ENCODE measurements around the gene ATP7A. TPM values are rescaled to one million over a fixed set of nuclear protein-coding genes. Genes with fewer than 3 reads are reported as not detected.

ATP7A gene
- total and polyA plus RNA-seq, 9 of the 15 experiments (the other 6 are each of a cell fraction or from before 2014, with no cell fraction given), result 7.8 to 22.7 (median 11.6) TPM

DNA sequence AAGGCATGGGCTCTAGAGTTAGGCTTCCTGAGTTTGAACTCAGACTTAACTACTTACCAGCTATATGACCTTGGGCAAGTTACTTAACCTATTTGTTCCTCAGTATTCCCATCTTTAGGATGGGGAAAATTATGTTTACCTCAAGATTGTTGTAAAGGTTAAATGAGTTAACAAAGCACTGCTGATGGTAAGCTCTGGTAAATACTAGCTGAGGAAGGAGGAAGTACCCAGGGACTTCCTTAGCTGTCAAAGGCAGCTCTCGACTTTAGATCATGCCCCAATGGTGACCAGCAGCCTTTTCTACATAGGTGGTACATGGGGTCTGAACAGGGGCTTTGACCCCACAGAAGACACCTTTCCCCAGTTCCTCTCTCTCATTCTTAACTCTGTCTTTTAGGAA is 20.1 kb downstream of the ATP7A start (continued):
- TF ChIP-seq, protein P1, sequence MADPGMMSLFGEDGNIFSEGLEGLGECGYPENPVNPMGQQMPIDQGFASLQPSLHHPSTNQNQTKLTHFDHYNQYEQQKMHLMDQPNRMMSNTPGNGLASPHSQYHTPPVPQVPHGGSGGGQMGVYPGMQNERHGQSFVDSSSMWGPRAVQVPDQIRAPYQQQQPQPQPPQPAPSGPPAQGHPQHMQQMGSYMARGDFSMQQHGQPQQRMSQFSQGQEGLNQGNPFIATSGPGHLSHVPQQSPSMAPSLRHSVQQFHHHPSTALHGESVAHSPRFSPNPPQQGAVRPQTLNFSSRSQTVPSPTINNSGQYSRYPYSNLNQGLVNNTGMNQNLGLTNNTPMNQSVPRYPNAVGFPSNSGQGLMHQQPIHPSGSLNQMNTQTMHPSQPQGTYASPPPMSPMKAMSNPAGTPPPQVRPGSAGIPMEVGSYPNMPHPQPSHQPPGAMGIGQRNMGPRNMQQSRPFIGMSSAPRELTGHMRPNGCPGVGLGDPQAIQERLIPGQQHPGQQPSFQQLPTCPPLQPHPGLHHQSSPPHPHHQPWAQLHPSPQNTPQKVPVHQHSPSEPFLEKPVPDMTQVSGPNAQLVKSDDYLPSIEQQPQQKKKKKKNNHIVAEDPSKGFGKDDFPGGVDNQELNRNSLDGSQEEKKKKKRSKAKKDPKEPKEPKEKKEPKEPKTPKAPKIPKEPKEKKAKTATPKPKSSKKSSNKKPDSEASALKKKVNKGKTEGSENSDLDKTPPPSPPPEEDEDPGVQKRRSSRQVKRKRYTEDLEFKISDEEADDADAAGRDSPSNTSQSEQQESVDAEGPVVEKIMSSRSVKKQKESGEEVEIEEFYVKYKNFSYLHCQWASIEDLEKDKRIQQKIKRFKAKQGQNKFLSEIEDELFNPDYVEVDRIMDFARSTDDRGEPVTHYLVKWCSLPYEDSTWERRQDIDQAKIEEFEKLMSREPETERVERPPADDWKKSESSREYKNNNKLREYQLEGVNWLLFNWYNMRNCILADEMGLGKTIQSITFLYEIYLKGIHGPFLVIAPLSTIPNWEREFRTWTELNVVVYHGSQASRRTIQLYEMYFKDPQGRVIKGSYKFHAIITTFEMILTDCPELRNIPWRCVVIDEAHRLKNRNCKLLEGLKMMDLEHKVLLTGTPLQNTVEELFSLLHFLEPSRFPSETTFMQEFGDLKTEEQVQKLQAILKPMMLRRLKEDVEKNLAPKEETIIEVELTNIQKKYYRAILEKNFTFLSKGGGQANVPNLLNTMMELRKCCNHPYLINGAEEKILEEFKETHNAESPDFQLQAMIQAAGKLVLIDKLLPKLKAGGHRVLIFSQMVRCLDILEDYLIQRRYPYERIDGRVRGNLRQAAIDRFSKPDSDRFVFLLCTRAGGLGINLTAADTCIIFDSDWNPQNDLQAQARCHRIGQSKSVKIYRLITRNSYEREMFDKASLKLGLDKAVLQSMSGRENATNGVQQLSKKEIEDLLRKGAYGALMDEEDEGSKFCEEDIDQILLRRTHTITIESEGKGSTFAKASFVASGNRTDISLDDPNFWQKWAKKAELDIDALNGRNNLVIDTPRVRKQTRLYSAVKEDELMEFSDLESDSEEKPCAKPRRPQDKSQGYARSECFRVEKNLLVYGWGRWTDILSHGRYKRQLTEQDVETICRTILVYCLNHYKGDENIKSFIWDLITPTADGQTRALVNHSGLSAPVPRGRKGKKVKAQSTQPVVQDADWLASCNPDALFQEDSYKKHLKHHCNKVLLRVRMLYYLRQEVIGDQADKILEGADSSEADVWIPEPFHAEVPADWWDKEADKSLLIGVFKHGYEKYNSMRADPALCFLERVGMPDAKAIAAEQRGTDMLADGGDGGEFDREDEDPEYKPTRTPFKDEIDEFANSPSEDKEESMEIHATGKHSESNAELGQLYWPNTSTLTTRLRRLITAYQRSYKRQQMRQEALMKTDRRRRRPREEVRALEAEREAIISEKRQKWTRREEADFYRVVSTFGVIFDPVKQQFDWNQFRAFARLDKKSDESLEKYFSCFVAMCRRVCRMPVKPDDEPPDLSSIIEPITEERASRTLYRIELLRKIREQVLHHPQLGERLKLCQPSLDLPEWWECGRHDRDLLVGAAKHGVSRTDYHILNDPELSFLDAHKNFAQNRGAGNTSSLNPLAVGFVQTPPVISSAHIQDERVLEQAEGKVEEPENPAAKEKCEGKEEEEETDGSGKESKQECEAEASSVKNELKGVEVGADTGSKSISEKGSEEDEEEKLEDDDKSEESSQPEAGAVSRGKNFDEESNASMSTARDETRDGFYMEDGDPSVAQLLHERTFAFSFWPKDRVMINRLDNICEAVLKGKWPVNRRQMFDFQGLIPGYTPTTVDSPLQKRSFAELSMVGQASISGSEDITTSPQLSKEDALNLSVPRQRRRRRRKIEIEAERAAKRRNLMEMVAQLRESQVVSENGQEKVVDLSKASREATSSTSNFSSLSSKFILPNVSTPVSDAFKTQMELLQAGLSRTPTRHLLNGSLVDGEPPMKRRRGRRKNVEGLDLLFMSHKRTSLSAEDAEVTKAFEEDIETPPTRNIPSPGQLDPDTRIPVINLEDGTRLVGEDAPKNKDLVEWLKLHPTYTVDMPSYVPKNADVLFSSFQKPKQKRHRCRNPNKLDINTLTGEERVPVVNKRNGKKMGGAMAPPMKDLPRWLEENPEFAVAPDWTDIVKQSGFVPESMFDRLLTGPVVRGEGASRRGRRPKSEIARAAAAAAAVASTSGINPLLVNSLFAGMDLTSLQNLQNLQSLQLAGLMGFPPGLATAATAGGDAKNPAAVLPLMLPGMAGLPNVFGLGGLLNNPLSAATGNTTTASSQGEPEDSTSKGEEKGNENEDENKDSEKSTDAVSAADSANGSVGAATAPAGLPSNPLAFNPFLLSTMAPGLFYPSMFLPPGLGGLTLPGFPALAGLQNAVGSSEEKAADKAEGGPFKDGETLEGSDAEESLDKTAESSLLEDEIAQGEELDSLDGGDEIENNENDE (IDR thresholded peaks at IDR 0.05; ENCODE audit: low read depth, low read length), result no peak
- no peak for TF ChIP-seq NEUROD1 (IDR thresholded peaks at IDR 0.05; ENCODE audit: borderline replicate concordance, low read depth, low read length, partially characterized antibody)

Data from K562 (cell line).